GM23338 (cell line): ENCODE results near the gene RBM34.

Experiments
- CREB1 ChIP-seq: fragments of 250-450 bp; sonication (Bioruptor Pico); IDR thresholded peaks from 2 replicates; pipeline ENCODE4 v1.5.0; 2020; ENCODE audit warnings: low read depth, mild to moderate bottlenecking, moderate library complexity
- EZH2 ChIP-seq: fragments of 200-600 bp; sonication (generic); IDR thresholded peaks from one replicate; pipeline ENCODE4 v1.8.0; 2017; ENCODE audit warnings: antibody characterized with exemption, mild to moderate bottlenecking, low read depth; ENCODE audit not compliant: unreplicated experiment
- EZH2phosphoT487 ChIP-seq: fragments of 200-600 bp; sonication (generic); IDR thresholded peaks from one replicate; pipeline ENCODE4 v1.8.1; 2018; ENCODE audit warnings: antibody characterized with exemption; ENCODE audit not compliant: unreplicated experiment
- JUNB ChIP-seq: IDR thresholded peaks from one replicate; pipeline ENCODE4 v1.6.1; 2016; ENCODE audit warnings: antibody characterized with exemption; ENCODE audit not compliant: unreplicated experiment
- POLR2AphosphoS5 ChIP-seq: IDR thresholded peaks from 2 replicates; pipeline ENCODE4 v1.6.1; 2016; ENCODE audit warnings: antibody characterized with exemption, low read depth
- TF ChIP-seq, protein P1 (sequence below), 2 experiments: fragments of 200-600 bp in 1 of 2; sonication (generic) in 1 of 2; conservative IDR thresholded peaks; 2 replicates each; pipeline versions ENCODE4 v1.5.1 to v1.6.1; 2016 to 2017; ENCODE audit warnings: antibody characterized with exemption in 2 of 2, low read depth in 2 of 2, mild to moderate bottlenecking in 2 of 2, moderate library complexity in 1 of 2
- TF ChIP-seq, protein P2 (sequence below): IDR thresholded peaks from one replicate; pipeline ENCODE4 v1.6.1; 2018; ENCODE audit warnings: antibody characterized with exemption; ENCODE audit not compliant: unreplicated experiment

DNA sequence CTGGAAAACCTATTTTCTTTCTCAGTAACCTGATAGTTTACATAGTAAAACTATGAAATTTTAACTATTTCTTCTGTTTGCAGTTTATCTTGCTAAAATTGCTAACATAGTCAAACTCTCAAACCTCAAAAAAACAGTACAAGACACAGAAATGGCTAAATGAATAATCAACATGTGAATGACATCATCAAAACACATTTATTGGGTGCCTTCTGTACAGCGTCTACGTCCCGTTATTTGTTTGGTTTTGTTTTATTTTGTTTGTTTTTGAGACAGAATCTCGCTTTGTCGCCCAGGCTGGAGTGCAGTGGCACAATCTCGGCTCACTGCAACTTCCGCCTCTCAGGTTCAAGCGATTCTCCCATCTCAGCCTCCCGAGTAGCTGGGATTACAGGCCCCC, 11.2 kb downstream of the RBM34 start:
- TF ChIP-seq, protein P1, sequence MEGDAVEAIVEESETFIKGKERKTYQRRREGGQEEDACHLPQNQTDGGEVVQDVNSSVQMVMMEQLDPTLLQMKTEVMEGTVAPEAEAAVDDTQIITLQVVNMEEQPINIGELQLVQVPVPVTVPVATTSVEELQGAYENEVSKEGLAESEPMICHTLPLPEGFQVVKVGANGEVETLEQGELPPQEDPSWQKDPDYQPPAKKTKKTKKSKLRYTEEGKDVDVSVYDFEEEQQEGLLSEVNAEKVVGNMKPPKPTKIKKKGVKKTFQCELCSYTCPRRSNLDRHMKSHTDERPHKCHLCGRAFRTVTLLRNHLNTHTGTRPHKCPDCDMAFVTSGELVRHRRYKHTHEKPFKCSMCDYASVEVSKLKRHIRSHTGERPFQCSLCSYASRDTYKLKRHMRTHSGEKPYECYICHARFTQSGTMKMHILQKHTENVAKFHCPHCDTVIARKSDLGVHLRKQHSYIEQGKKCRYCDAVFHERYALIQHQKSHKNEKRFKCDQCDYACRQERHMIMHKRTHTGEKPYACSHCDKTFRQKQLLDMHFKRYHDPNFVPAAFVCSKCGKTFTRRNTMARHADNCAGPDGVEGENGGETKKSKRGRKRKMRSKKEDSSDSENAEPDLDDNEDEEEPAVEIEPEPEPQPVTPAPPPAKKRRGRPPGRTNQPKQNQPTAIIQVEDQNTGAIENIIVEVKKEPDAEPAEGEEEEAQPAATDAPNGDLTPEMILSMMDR (conservative IDR thresholded peaks at IDR 0.05; ENCODE audit: low read depth in 2 of 2) = no peak
- TF ChIP-seq EZH2 (no peak), POLR2AphosphoS5 (no peak), EZH2phosphoT487 (no peak), JUNB (no peak), CREB1 (CRISPR knock-in tag) (no peak)
- TF ChIP-seq, protein P2, sequence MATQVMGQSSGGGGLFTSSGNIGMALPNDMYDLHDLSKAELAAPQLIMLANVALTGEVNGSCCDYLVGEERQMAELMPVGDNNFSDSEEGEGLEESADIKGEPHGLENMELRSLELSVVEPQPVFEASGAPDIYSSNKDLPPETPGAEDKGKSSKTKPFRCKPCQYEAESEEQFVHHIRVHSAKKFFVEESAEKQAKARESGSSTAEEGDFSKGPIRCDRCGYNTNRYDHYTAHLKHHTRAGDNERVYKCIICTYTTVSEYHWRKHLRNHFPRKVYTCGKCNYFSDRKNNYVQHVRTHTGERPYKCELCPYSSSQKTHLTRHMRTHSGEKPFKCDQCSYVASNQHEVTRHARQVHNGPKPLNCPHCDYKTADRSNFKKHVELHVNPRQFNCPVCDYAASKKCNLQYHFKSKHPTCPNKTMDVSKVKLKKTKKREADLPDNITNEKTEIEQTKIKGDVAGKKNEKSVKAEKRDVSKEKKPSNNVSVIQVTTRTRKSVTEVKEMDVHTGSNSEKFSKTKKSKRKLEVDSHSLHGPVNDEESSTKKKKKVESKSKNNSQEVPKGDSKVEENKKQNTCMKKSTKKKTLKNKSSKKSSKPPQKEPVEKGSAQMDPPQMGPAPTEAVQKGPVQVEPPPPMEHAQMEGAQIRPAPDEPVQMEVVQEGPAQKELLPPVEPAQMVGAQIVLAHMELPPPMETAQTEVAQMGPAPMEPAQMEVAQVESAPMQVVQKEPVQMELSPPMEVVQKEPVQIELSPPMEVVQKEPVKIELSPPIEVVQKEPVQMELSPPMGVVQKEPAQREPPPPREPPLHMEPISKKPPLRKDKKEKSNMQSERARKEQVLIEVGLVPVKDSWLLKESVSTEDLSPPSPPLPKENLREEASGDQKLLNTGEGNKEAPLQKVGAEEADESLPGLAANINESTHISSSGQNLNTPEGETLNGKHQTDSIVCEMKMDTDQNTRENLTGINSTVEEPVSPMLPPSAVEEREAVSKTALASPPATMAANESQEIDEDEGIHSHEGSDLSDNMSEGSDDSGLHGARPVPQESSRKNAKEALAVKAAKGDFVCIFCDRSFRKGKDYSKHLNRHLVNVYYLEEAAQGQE = no peak
